C4-2B (cell line): ENCODE results near the gene GK2.

Experiments
- H3K27ac ChIP-seq: fragments of 450-650 bp; 2 replicates; pipeline ENCODE4 v1.5.1; 2017
- ZFX ChIP-seq: fragments of 450-650 bp; IDR thresholded peaks from 2 replicates; pipeline ENCODE4 v1.6.1; 2017
- TF ChIP-seq, protein P1 (sequence below): fragments of 450-650 bp; conservative IDR thresholded peaks from 2 replicates; pipeline ENCODE4 v1.5.1; 2017; ENCODE audit warnings: mild to moderate bottlenecking

GK2 gene

GRCh38 chr4:79439489-79439888, 31.5 kb upstream of the GK2 start:
- no peak overlapping the region for H3K27ac ChIP-seq
- TF ChIP-seq, protein P1, sequence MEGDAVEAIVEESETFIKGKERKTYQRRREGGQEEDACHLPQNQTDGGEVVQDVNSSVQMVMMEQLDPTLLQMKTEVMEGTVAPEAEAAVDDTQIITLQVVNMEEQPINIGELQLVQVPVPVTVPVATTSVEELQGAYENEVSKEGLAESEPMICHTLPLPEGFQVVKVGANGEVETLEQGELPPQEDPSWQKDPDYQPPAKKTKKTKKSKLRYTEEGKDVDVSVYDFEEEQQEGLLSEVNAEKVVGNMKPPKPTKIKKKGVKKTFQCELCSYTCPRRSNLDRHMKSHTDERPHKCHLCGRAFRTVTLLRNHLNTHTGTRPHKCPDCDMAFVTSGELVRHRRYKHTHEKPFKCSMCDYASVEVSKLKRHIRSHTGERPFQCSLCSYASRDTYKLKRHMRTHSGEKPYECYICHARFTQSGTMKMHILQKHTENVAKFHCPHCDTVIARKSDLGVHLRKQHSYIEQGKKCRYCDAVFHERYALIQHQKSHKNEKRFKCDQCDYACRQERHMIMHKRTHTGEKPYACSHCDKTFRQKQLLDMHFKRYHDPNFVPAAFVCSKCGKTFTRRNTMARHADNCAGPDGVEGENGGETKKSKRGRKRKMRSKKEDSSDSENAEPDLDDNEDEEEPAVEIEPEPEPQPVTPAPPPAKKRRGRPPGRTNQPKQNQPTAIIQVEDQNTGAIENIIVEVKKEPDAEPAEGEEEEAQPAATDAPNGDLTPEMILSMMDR = no peak
- TF ChIP-seq ZFX = no peak

DNA sequence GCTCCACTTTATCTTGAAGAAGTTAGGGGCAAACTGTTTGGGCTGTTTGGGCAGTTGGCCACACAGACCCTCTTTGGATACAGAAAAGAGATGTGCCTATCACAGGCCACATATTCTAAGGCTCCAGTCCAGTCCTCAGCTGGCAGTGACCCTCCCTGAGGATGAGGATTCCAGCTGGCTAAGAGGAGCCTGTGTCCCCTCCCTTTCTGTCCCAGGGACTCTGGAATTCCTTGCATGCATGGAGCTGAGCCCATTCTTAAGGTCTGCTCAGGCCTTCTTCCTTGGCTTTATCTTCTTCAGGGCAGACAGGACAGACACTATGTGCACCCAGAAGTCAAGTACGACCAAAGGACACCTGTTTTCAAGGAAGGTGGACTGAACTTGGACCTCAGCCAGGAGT, 23.8 kb upstream of the GK2 start:
- no peak for TF ChIP-seq ZFX
- TF ChIP-seq, protein P1 = no peak
- H3K27ac ChIP-seq = no peak overlapping the region

GRCh38 chr4:79429113-79429903, 21.3 kb upstream of the GK2 start:
- no peak overlapping the region for H3K27ac ChIP-seq
- TF ChIP-seq, protein P1 = no peak
- no peak for TF ChIP-seq ZFX

GRCh38 chr4:79426989-79427388, 19.0 kb upstream of the GK2 start:
- TF ChIP-seq ZFX = no peak
- TF ChIP-seq, protein P1 = no peak
- H3K27ac ChIP-seq = no peak overlapping the region

DNA sequence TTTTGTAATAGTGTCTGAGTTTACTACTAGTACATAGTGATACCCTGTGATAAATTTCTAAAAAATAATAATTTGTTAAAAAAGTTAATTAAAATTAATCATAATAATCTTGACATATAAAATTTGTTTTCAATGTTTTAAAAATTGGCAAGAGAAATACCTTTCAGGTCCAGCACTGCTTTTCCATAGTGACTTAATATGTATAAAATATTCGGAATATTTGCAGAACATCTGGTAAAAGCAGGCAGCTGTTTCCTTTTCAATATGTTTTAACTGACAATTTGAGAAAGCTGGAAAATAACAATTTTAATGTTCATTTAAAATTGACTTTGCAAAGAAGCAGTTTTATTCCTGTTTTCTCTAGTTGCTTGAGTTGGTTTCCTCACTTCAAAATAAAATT, 17.6 kb upstream of the GK2 start:
- no peak for TF ChIP-seq ZFX
- TF ChIP-seq, protein P1 = no peak
- no peak overlapping the region for H3K27ac ChIP-seq

DNA sequence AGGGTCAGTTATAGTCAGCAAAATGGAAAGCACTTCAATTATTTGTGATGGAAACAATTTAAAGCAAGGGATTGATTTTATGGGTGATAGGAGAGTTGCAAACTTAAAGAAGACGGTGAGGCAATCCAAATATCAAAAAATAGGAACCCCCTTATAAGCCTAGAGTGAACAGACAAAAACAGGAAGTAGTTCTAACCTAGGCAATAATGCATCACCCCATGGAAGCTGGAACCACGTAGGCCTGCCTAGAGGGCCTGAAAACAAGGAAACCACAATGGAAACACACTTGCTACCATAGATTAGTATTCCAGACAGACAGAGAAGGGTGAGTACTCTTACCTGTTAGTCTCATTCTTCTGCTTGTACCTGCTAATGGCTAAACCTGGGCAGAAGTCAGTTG, 13.5 kb upstream of the GK2 start:
- H3K27ac ChIP-seq = no peak overlapping the region
- TF ChIP-seq ZFX = no peak
- TF ChIP-seq, protein P1 = no peak

DNA sequence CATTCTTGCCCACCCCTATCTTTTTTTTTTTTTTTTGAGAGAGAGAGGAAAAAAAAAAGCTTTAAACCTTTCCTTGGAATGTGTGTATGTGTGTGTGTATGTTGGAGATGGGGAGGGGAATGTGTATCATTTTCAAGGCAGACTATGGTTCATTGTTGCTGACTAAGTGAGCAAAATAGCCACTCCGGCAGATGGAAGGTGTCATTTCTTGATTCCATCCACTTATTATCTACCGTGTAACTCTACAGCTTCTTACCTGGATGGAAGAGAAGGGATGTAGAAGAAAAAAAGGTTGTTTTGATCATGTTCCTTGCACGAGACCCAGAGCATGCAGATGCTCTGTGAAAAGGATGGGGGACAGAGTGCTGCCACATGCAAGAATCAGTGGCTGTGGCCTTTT, 5.9 kb upstream of the GK2 start:
- TF ChIP-seq, protein P1 = no peak
- TF ChIP-seq ZFX = no peak
- no peak overlapping the region for H3K27ac ChIP-seq
